GM21367 (cell line): ENCODE results near the gene KRT33B.
"Not testable (repeated sequence)": the region's sequence is repeated elsewhere in the genome, so short reads cannot be mapped to it uniquely, and the experiment has no call there.

ENCODE experiments used
- ATAC-seq: cut with Tn5 transposase; IDR thresholded peaks from one replicate; pipeline ENCODE4 v1.9.1; 2021; ENCODE audit not compliant: unreplicated experiment

KRT33B gene

DNA sequence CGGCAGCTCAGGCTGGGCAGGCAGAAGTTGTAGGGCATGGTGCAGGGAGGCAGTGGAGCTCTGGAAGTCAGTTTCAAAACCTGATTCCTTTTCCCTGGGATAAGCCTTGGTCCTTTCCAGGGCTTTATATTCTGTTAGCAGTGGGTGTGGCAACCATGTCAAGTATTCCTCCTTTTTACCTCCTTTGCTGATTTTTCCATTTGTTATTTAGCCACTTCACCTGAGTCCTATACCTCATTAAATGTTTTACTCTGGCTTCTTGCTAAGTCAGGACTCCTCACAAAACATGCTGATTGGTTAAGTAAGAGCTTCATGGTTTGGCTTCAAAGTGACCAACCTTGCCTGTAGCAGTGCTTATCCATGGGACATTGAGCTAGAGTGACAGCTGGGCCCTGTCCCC is at the start of gene KRT33B:
TSS of gene KRT33B (minus strand) at position 101 of the 400 bp plus-strand sequence. CDS start at position 38, 63 bp downstream.
- ATAC-seq: no peak

DNA sequence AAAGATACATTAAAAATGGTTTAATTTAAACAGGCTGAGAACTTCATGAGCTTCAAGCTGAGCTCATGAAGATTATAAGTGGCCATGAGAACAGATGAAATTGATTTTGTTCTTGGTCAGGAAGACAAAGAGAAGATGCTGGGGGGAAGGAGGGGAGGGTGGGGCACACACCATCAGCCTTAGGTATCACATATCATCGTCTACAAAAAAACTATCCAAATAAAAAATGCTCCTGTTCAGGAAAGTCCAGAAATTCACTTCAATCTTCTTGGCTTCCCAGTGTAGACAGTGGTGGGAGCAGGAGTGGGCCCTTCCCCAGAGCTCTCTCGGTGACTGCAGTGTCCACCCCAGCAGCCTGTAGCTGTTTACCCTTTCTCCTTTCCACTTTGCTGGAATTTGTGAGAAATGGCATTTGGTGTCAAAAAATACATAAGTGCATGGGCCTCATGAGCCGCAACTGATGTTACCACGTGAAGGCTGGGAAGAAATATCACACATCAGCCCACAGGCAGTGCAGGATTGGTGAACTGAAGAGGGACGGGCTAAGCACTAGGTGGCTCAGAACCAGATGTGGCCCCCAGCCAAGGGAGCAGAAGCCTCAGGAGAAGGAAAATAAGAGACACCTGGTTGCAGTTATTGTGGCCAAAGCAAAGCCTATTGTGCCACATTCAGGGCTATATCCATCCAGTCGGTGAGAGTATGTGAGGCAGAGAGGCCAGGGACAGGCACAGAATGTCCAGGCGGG is 48.7 kb upstream of the KRT33B start:
- ATAC-seq: no peak

DNA sequence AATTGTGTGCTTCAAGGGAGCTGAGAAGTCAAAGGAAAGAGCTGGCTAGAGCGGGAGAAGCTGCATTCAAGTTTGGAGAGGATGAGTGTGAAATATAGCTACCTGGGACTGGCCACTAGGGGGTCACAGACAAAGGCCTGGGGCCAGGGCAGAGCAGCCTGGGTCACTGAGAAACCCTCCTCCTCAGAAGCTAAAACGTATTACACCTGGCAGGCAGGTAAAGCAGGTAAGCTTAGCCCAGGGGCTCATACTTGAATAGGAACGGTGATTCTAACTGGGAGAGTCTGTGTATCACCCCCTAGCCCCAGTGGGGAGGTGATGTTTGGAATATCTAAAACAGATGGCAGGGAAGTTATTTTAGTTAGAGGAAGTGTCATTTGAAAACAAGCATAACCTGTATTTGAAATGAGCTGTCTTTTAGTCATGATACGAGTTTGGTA is 48.0 kb upstream of the KRT33B start:
- ATAC-seq: no peak

DNA sequence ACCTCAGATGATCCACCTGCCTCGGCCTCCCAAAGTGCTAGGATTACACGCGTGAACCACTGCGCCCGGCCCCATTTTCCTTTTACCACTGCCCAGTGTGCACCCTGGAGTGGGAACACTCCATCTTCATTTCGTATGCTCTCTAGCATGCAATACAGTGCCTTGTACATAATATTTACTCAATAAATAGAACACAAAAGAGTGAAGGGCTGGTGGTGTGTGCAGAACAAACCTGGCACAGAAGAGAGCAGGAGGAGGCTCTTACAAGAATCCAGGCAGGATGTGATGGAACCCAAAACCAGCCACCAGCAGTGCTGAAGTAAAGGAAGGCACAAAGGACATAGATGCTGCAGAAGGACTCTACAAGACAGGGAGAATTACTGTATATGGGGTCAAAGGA is 47.5 kb upstream of the KRT33B start:
- ATAC-seq: no peak

DNA sequence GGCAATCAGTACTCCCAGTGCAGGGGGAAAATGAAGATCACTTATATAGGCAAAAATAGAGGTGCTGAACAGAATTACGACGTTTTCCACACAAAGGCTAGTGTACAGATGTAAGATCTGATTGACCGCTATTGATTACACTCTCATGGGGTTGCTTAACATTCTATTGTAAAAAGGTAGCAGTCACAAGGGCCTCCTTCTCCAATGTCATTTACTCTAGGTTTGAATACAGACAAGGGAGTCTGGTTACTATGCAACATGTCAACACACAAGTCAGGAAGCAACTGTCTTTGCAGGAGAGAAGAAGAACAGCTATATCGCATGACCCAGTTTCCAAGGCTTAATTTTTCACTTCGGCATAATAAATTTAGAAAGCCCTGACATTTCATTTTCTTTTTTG is 46.9 kb upstream of the KRT33B start:
- no peak for ATAC-seq

DNA sequence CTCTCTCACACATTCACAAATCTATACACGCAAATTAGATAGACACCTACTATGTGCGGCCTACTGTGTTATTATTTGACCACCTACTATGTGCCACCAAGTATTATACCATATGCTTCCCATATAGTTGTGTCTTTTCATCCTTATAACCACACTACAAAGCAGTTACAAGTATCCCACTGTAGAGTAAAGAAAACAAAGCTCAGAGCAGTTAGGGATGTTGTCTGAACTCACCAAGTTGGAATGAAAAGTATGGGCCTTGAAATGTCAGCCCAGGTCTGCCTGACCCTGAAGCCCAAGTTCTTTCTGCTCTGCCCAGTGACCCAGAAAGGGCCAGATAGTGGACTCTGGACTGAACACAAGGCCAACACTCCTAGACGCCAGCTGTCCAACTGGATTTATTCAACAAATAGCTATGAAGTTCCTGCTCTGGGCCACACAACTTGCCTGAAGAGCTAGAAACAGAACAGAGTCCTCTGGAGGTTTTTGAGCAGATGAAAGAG is 46.3 kb upstream of the KRT33B start:
- no peak for ATAC-seq

DNA sequence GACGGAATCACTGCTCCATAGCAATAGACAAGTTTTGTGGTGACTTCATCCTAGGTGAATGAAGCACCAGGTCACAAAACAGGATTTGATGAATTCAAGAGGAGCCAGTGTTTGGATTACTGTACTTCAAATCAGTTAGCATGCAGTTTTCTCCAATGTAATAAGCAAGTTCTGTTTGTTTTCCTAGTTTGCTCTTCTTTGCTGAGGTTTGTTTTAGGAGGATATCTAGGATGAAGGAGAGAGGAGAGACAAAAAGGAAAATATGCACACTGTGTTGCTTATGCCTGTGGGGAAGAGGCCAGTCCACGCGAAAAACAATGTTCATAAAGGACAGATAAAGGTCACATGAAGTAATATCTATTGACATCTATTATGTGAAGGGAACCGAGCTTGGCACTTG is 45.8 kb upstream of the KRT33B start:
- no peak for ATAC-seq

DNA sequence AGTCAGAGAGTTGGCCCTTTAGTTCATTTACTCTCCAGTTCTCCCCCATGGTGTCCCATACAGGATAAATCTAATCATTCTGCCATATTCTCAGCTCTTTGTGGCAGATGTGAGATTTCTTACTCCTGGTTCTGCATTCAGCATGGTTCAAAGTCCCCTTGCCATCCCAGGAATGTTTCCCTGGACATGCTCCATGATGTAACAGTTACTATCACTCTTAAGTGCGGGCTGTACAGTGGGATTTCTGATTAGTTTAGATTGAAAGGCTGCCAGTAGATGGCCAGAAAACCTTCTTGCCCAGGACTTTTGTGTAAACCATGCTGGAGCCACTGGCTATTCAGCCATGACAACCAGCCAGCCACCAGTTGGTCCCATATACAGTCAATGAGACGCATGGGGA is 44.4 kb upstream of the KRT33B start:
- no peak for ATAC-seq

DNA sequence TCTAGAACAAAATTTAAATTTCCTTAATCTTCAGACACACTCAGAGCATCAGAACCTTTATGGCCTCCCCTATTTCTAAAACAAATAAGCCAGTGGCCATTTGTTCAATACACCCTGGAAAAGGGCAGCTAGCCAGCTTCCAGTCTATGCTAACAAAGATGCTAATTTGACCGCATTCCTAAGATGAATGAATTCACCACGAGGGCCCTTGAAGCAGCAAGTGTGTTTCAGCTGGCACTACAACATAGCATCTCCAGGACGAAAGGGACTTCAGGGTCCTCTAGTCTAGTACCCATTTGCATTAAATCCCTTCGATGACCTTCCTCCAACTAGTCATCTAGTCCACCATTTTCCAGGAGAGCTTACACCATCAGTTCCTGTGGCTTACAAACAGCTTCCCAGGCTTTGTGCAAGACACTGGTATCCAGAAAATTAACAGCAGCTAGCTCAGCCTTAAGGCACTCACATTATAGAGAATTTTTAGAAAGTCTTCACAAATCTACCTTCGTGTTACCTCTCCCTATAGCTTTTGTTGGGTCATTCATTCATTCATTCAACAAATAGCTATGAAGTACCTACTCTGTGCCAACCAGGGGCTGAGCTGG is 43.8 kb upstream of the KRT33B start:
- no peak for ATAC-seq

DNA sequence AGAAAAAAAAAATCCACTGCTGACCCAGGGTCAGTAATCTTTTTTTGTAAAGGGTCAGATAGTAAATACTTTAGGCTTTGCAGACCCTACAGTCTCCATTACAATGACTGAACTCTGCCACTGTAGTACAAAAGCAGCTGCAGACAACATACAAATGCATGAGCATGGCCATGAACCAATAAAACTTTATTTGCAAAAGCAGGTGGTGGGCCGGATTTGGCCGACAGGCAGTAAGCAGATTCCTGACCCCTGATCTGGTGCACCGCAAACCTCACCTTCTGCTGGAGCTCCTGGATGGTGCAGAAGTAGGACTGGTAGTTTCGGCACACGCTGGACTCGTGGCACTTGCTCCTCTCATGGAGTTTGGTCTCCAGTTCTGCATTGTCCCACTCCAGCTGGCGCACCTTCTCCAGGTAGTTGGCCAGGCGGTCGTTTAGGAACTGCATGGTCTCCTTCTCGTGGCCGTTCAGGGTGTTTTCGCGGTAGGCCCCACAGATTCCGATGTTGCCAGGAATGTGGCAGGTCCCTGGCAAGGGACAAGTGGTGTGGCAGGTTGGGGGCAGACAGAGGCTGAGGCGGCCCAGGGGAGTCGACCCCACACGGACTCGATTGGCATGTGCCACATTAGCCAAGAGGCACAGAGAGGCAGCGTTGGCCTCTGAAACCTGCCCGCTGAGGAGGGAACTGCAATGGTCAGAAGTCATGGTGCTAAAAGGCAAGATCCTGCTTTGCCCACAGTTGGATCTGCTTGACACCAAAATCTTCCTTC is 41.6 kb upstream of the KRT33B start:
- no peak for ATAC-seq

DNA sequence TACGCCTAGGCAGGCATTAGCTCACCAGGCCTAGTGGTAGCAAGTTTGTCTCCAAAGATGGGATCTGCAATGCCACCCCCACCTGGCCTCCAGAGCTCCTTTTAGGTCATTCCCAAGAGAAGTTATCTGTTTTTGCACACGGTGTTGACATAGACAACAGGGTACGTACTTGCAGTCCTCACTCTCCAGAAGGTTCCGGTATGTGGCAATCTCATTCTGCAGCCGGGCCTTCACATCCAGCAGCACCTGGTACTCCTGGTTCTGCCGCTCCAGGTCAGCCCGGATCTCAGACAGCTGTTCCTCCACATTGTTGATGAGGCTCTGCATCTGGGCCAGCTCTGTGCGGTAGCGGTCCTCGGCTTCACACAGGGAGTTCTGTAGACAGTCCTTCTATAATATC is 37.6 kb upstream of the KRT33B start:
- ATAC-seq: no peak

DNA sequence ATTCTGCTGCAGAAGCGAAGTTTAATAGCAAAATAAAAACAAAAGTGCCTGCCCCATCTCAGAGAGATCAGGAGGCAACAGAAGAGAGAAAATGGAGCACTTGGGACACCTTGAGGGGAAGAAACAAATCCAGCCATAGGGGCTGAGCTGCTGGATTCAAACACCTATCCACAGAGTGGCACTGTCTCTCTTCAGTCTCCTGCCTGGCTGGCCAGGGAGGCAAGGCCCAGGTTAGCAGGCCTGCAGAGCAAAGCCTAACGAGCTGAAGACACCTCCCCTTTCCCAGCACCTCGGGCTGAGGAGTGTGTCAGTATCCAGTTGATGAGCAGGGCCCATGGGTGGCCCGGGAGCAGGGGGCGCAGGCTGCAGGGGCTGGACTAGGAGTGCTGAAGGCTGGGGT is 36.6 kb upstream of the KRT33B start:
- no peak for ATAC-seq

DNA sequence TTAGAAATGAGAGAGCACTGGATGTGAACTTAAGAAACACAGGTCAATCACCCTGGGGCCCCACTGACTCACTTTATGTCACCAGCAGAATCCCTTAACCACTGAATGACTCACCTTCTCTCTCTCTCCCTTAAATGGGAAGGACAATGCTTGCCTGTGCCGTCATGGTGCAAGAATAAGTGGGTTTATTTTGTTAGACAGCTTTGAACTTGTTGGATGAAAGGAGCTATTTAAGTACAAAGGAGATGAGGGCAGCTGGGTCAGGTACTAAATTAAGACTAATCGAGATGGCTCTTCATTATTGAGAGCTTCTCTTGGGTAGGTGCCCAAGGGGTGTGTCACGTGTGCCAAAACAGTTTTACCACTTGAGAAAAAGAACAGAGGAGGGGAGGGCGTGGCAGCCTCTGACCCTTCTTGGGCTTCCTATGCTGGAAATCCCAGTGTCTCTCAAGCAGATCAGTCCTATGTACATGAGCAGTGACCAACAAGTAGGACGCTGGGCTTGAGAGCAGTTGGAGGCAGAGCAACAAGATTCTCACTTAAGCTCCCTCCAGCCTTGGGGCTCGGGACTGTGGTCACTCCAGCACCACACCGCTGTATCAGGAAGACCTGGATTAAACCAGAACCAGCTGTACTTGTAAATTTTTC is 34.5 kb upstream of the KRT33B start:
- ATAC-seq: no peak

DNA sequence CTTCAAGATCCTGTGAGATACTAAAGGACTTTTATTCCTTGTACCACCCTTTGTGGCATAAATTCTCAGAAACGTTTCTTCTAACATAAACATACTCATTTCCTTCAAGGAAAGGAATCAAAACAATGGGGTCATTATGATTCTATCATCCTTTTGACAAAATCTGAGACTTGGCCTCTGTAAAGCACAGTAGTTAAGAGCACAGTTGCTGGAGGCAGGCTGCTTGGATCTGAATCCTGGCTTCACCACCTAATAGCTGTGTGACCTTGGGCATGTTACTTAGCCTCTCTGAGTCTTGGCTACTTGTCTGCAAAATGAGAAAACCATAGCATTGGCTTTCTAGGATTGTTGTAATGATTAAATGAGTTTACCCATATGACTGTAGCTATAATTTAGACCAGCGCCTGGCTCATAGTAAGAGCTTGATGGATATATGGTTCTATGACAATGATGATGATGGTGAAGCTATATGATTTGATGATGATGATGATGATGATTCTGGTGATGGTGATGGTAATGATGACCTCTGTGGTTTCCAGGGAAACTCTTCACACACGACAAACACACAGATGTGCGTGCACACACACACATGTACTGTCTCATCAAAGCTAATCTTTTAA is 33.9 kb upstream of the KRT33B start:
- no peak for ATAC-seq

DNA sequence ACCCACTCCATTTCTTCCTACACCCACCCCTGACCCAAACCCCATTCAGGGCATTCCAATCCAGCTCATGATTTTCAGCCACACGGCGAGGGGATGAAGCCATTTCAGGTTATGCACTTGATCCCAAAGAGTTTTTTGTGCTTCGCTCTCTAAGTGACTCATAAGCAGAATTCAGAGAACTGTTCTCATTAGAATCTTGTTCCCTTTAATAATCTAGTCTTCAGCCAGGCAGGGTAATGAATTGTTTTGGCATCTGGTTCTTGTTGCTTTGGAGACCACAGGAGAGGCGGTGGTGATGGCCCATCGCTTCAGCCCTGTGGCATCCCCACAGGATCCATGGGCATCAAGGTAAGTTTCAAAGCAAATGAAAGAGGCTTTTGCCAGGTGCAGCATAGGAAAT is 32.5 kb upstream of the KRT33B start:
- ATAC-seq: no peak

DNA sequence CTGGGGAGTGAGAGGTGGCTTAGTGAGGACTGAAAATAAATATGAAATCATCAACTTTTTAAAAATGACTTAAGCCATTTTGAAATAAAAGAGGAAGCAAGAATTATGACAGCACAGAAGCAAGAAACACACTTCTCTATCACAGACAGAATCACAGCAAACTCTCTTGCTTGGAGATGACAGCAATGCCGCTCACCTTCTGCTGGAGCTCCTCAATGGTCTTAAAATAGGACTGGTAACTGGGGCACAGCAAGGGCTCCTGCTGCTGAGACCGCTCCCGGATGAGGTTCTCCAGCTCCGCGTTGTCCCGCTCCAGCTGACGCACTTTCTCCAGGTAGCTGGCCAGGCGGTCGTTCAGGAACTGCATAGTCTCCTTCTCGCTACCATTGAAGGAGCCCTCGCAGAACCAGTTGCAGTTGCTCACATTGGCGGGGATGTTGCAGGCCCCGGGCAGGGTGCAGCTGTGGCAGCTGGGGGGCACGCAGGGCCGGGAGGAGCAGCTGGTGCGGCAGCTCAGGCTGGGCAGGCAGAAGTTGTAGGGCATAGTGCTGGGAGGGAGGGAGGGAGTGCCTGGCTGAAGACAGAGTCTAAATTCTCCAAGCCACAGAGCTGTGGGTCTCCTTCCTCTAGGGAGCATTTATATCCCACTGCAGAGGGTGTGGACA is 27.5 kb upstream of the KRT33B start, which contains the start of gene KRT31:
TSS of gene KRT31 (minus strand) at position 613 of the 665 bp plus-strand sequence. CDS start at position 544, 69 bp downstream.
- no peak for ATAC-seq

DNA sequence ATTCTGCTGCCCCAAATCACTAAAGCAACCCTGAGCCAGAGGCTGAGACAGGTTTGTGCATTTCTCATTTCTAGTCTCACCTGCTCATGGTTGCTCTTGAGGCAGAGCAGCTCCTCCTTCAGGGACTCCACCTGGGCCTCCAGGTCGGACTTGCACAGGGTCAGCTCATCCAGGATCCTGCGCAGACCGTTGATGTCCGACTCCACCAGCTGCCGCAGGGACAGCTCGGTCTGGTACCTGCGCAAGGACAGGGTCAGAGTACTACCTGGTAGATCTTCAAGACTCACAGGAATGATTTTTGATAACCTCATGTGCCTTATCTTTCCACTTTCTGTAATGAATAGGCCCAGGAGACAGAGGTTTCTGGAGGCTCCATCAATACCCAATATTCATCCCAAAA is 26.7 kb upstream of the KRT33B start:
- no peak for ATAC-seq

DNA sequence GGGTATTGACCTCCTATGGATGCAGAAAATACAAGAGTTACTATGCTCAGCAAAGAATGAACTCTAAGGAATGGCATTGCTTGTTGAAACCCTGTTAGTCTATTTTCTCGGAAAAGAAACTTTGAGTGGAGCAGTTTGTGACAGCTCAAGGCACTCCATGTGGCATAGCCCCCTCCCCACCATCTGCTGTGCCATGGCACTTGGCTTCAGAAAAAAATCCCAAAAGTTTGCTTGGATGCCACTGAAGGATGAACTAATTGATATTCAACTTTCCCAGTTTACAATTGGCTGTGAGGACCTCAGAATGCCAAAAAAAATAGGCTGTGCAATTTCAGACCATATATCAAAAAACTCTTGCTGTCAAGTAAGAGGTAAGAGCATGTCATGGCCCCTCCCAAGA is 26.0 kb upstream of the KRT33B start:
- no peak for ATAC-seq

DNA sequence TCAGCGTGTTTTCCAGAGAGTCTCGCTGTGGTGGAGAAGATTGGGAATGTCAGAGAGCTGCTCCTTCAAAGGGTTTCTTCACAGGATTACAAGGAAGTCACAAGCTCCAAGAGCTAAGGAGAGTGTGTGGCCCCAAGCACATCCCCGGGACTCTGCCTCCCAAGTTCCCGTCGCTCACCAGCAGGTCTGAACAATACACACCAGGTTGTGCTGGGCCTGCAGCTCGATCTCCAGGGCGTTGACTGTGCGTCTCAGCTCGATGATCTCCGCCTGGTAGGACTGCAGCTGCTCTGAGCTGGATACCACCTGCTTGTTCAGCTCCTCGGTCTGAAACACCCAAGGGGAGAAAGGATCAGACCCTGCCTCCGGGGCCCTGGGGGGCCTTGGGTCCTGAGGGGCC is 25.4 kb upstream of the KRT33B start:
- ATAC-seq: not testable (repeated sequence)
